Endothelial cell of umbilical vein (primary cell): ENCODE data around the gene CACNA1C. TPM values are rescaled to one million over a fixed set of nuclear protein-coding genes. Genes with fewer than 3 reads are reported as not detected.

Source experiments
- BruUV-seq: library from RNA; stranded (reverse); fragments of 400-500 nt; replicated peaks from 2 replicates; lab custom pipeline; 2021; lab: Mats Ljungman, UMichigan
- CTCF ChIA-PET: fragments of 300-600, 350-600 bp; sonication (Branson Sonifier 250); formaldehyde crosslinking; loops from one replicate; lab custom pipeline; 2021; ENCODE audit warnings: antibody characterized with exemption, inconsistent platforms; lab: Charles Lee
- POLR2A ChIA-PET: fragments of 300-600, 350-600 bp; sonication (Branson Sonifier 250); formaldehyde crosslinking; loops from one replicate; lab custom pipeline; 2021; ENCODE audit warnings: antibody characterized with exemption, inconsistent platforms; lab: Charles Lee
- DNase-seq: peaks from one replicate; pipeline ENCODE4 v3.0.0-alpha.2; 2011; ENCODE audit warnings: low read depth, low spot score
- FAIRE-seq: peaks from 2 replicates; lab custom pipeline; 2011; peaks lifted over from hg19 to GRCh38; lab: Jason Lieb, UNC
- H2AFZ ChIP-seq: 2 replicates; pipeline ENCODE4 v1.6.0; 2012; ENCODE audit warnings: low read depth, low read length, control low read depth, inconsistent platforms
- H3K27ac ChIP-seq: 2 replicates; pipeline ENCODE4 v1.5.1; 2011; ENCODE audit warnings: low read depth, mild to moderate bottlenecking, control low read depth, low read length, moderate library complexity; ENCODE audit not compliant: insufficient read depth
- H3K27me3 ChIP-seq, 2 experiments: 2 replicates each; pipeline versions ENCODE4 v1.6.0 to v1.6.1; 2011; ENCODE audit warnings: low read length in 2 of 2, mixed read lengths in 1 of 2; ENCODE audit not compliant: control insufficient read depth in 2 of 2, insufficient read depth in 2 of 2
- H3K36me3 ChIP-seq, 2 experiments: 2 replicates in 1 of 2; 3 replicates in 1 of 2; pipeline ENCODE4 v1.5.1; 2011; ENCODE audit warnings: low read length in 2 of 2, mild to moderate bottlenecking in 1 of 2, moderate library complexity in 1 of 2; ENCODE audit not compliant: control insufficient read depth in 2 of 2, insufficient read depth in 2 of 2; ENCODE audit errors: extremely low read depth in 1 of 2
- H3K4me1 ChIP-seq: 3 replicates; pipeline ENCODE4 v1.5.1; 2011; ENCODE audit warnings: mild to moderate bottlenecking, low read length; ENCODE audit not compliant: control insufficient read depth, insufficient read depth; ENCODE audit errors: extremely low read depth
- H3K4me2 ChIP-seq: 2 replicates; pipeline ENCODE4 v1.6.1; 2011; ENCODE audit warnings: low read length, control low read depth, mixed read lengths; ENCODE audit not compliant: insufficient read depth
- H3K4me3 ChIP-seq, 3 experiments: fragments of 200-600 bp in 1 of 3; sonication (generic), shearing (Covaris generic) in 1 of 3; replicated peaks in 1 of 3; 2 replicates each; pipeline ENCODE4 v1.5.1; 2011 to 2016; ENCODE audit warnings: control low read depth in 3 of 3, low read length in 3 of 3, mild to moderate bottlenecking in 2 of 3, inconsistent platforms in 1 of 3, low read depth in 1 of 3, moderate library complexity in 1 of 3; ENCODE audit not compliant: insufficient read depth in 1 of 3
- H3K79me2 ChIP-seq: 2 replicates; pipeline ENCODE4 v1.6.0; 2012; ENCODE audit warnings: low read length, inconsistent platforms; ENCODE audit not compliant: control insufficient read depth, insufficient read depth
- H3K9ac ChIP-seq: replicated peaks from 2 replicates; pipeline ENCODE3; 2011; ENCODE audit warnings: low read length, control low read depth; ENCODE audit not compliant: insufficient read depth; ENCODE audit errors: extremely low read depth
- H3K9me1 ChIP-seq: replicated peaks from 3 replicates; pipeline ENCODE4 v1.6.0; 2011; ENCODE audit warnings: mild to moderate bottlenecking, low read length; ENCODE audit not compliant: control insufficient read depth, insufficient read depth; ENCODE audit errors: extremely low read depth
- H3K9me3 ChIP-seq: replicated peaks from 2 replicates; pipeline ENCODE4 v1.5.1; 2012; ENCODE audit warnings: low read length, inconsistent platforms; ENCODE audit not compliant: control insufficient read depth, insufficient read depth
- H4K20me1 ChIP-seq: replicated peaks from 2 replicates; pipeline ENCODE3; 2011; ENCODE audit warnings: mild to moderate bottlenecking, low read length; ENCODE audit not compliant: control insufficient read depth, insufficient read depth; ENCODE audit errors: extremely low read depth
- CTCF ChIP-seq, 2 donors: IDR thresholded peaks; 1 replicate in 1 of 2; 2 replicates in 1 of 2; pipeline ENCODE4 v1.5.1; 2011; ENCODE audit warnings: low read length in 2 of 2, mild to moderate bottlenecking in 2 of 2, moderate library complexity in 2 of 2, control low read depth in 1 of 2, inconsistent platforms in 1 of 2, low read depth in 1 of 2; ENCODE audit not compliant: insufficient read depth in 1 of 2; ENCODE audit errors: extremely low read depth in 1 of 2
- EZH2 ChIP-seq: IDR thresholded peaks from 2 replicates; pipeline ENCODE4 v1.6.1; 2012; ENCODE audit warnings: borderline replicate concordance, low read depth, mild to moderate bottlenecking, moderate library complexity, low read length, inconsistent platforms; ENCODE audit not compliant: severe bottlenecking
- FOS ChIP-seq: IDR thresholded peaks from 2 replicates; pipeline ENCODE4 v1.6.1; 2011; ENCODE audit warnings: mild to moderate bottlenecking, low read length, moderate library complexity, borderline replicate concordance; ENCODE audit not compliant: insufficient read depth
- GATA2 ChIP-seq: IDR thresholded peaks from 2 replicates; pipeline ENCODE4 v1.7.0; 2011; ENCODE audit warnings: low read depth, mild to moderate bottlenecking, moderate library complexity, mixed read lengths, low read length; ENCODE audit not compliant: insufficient read length, insufficient read depth
- JUN ChIP-seq: IDR thresholded peaks from 2 replicates; pipeline ENCODE4 v1.6.1; 2011; ENCODE audit warnings: borderline replicate concordance, low read depth; ENCODE audit not compliant: insufficient read length, insufficient read depth
- MAX ChIP-seq: IDR thresholded peaks from 2 replicates; pipeline ENCODE4 v1.6.1; 2011; ENCODE audit not compliant: insufficient read depth, insufficient read length
- MYC ChIP-seq: IDR thresholded peaks from one replicate; pipeline ENCODE4 v1.6.1; 2011; ENCODE audit warnings: mild to moderate bottlenecking, low read depth, low read length
- POLR2A ChIP-seq: IDR thresholded peaks from 2 replicates; pipeline ENCODE4 v1.6.1; 2012; ENCODE audit warnings: low read depth, mild to moderate bottlenecking, control low read depth, low read length
- POLR2AphosphoS5 ChIP-seq: IDR thresholded peaks from 2 replicates; pipeline ENCODE4 v1.6.1; 2012; ENCODE audit warnings: low read depth, mild to moderate bottlenecking, control low read depth, low read length, moderate library complexity; ENCODE audit not compliant: insufficient read depth
- dilution Hi-C: fragments of 300-500 bp; cut with MboI; formaldehyde crosslinking; loops from one replicate; pipeline ENCODE4 v1.15.0; 2019; ENCODE audit warnings: low sequenced_read_pairs; ENCODE audit not compliant: extremely low pct_ligation_motif_present
- intact Hi-C: fragments of 100-400 bp; cut with micrococcal nuclease; formaldehyde crosslinking; loops from one replicate; pipeline ENCODE4 v1.10.0; 2022
- polyA plus RNA-seq, 4 experiments: library from polyadenylated mRNA; depleted of rRNA in 3 of 4; stranded (reverse) in 3 of 4; unstranded in 1 of 4; fragments of >200 nt; gene quantifications; 2 replicates each; pipeline versions ENCODE4 v1.2.1 to v1.2.3, GENCODE V29; 2011 to 2012; ENCODE audit warnings: missing spikeins in 1 of 4
- total RNA-seq: library from RNA; stranded (reverse); gene quantifications from 2 replicates; pipeline ENCODE4 v1.2.3, GENCODE V29; 2021

The CACNA1C gene
- total and polyA plus RNA-seq, 2 donors (not counting 3 experiments of a cell fraction or from before 2014, with no cell fraction given), result not detected

DNA sequence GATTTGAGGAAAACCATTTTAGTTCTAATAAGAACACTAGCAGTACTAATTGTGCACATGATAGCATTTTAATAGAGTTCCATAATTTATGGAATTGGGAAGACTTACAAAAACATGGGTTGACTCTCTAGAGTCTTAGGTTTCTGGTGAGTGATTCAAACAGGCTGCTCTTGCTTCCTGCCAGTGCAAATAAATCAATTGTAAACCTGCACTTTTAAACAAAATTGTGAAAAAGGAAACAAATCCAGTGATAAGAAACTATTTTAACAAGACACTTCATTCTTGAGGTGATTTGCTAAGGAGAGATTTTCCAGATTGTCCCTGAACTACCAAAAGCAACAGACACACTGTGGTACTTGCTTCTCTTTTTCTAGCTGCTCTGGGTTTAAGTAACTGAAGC is 112.2 kb downstream of the CACNA1C start:
- dilution Hi-C loops, result no loop called here
- Histone ChIP-seq H3K79me2 (no peaks in the 10 kb centered on the region), H3K27ac (no peak overlapping the region), H3K27me3 (no peaks in the 10 kb centered on the region), H3K4me1 (no peaks in the 10 kb centered on the region), H4K20me1 (no peaks in the 10 kb centered on the region), H3K9me1 (no peaks in the 10 kb centered on the region), H2AFZ (no peak overlapping the region), H3K4me2 (no peak overlapping the region), H3K9ac (no peak overlapping the region), H3K36me3 (no peaks in the 10 kb centered on the region), H3K4me3 (no peak overlapping the region), H3K9me3 (no peaks in the 10 kb centered on the region)
- intact Hi-C loops, result no loop called here
- POLR2A ChIA-PET, result no interaction called here
- CTCF ChIA-PET, result no interaction called here
- FAIRE-seq, result no peak
- no TSS peak for BruUV-seq
- DNase-seq, result no peak
- TF ChIP-seq JUN, result no peak
- TF ChIP-seq POLR2AphosphoS5, result no peak
- TF ChIP-seq MYC, result no peak
- no peak for TF ChIP-seq GATA2
- no peak for TF ChIP-seq CTCF (IDR thresholded peaks at IDR 0.05; ENCODE audit: extremely low read depth in 1 of 2, insufficient read depth in 1 of 2, low read depth in 1 of 2, low read length in 2 of 2)
- TF ChIP-seq POLR2A, result no peak
- TF ChIP-seq FOS, result no peak
- TF ChIP-seq MAX, result no peak
- no peak for TF ChIP-seq EZH2
